Body of pancreas (tissue), 4 donors: ENCODE measurements around the gene ARHGEF7. TPM values are rescaled to one million over a fixed set of nuclear protein-coding genes. Genes with fewer than 3 reads are reported as not detected.

Source experiments
- ATAC-seq: fragments of 150-250 bp; one replicate; pipeline ENCODE4 v1.9.1; 2016
- DNase-seq, 4 donors: peaks; one replicate each; pipeline ENCODE4 v3.0.0-alpha.2; 2019
- H3K27ac ChIP-seq, 4 donors: fragments of 200-600 bp; sonication (generic); 1 replicate in 3 of 4; 2 replicates in 1 of 4; pipeline versions ENCODE4 v1.5.1 to v1.6.1; 2016 to 2019; ENCODE audit warnings: mild to moderate bottlenecking in 1 of 4, mixed read lengths in 1 of 4, moderate library complexity in 1 of 4
- H3K27me3 ChIP-seq, 2 donors: fragments of 200-600 bp; sonication (generic); one replicate each; pipeline ENCODE4 v1.6.0; 2016; ENCODE audit warnings: mild to moderate bottlenecking in 1 of 2
- H3K36me3 ChIP-seq, 2 donors: fragments of 200-600 bp; sonication (generic); replicated peaks in 1 of 2; 2 replicates each; pipeline ENCODE4 v1.5.1; 2016; ENCODE audit warnings: low read depth in 2 of 2; ENCODE audit not compliant: insufficient read depth in 1 of 2
- H3K4me1 ChIP-seq: fragments of 200-600 bp; sonication (generic); one replicate; pipeline ENCODE4 v1.6.0; 2016
- H3K4me3 ChIP-seq, 2 donors: fragments of 200-600 bp; sonication (generic); 1 replicate in 1 of 2; 2 replicates in 1 of 2; pipeline ENCODE4 v1.5.1; 2016 to 2019
- H3K9me3 ChIP-seq, 3 donors: fragments of 200-600 bp; sonication (generic); 1 replicate in 2 of 3; 2 replicates in 1 of 3; pipeline ENCODE4 v1.5.1; 2016
- POLR2A ChIP-seq, 3 donors: fragments of 450-650 bp; IDR thresholded peaks; one replicate each; pipeline ENCODE4 v1.6.1; 2016; ENCODE audit warnings: antibody characterized with exemption in 3 of 3, mild to moderate bottlenecking in 2 of 3
- WGBS, 2 donors: methylation state at CpG; one replicate each; pipeline ENCODE4 v1.1.5; 2017; 5-methylcytosine and 5-hydroxymethylcytosine counted together
- intact Hi-C: fragments of 100-400 bp; cut with DNase I; formaldehyde crosslinking; loops from one replicate; pipeline ENCODE4 v1.15.1; 2023
- total RNA-seq, 2 donors: library from RNA; depleted of rRNA; stranded (reverse); fragments of >200 nt; gene quantifications; one replicate each; pipeline ENCODE4 v1.1.0, GENCODE V29; 2016
- TF ChIP-seq, protein P1 (sequence below), 7 experiments: fragments of 450-650 bp in 4 of 7; fragments of 200-600 bp in 3 of 7; sonication (generic) in 3 of 7; IDR thresholded peaks; one replicate each; pipeline ENCODE4 v1.5.1; 2016 to 2019; ENCODE audit warnings: antibody characterized with exemption in 7 of 7

ARHGEF7 gene
- total RNA-seq, 2 donors from 2014 or later = 27.5 to 81.4 TPM

DNA sequence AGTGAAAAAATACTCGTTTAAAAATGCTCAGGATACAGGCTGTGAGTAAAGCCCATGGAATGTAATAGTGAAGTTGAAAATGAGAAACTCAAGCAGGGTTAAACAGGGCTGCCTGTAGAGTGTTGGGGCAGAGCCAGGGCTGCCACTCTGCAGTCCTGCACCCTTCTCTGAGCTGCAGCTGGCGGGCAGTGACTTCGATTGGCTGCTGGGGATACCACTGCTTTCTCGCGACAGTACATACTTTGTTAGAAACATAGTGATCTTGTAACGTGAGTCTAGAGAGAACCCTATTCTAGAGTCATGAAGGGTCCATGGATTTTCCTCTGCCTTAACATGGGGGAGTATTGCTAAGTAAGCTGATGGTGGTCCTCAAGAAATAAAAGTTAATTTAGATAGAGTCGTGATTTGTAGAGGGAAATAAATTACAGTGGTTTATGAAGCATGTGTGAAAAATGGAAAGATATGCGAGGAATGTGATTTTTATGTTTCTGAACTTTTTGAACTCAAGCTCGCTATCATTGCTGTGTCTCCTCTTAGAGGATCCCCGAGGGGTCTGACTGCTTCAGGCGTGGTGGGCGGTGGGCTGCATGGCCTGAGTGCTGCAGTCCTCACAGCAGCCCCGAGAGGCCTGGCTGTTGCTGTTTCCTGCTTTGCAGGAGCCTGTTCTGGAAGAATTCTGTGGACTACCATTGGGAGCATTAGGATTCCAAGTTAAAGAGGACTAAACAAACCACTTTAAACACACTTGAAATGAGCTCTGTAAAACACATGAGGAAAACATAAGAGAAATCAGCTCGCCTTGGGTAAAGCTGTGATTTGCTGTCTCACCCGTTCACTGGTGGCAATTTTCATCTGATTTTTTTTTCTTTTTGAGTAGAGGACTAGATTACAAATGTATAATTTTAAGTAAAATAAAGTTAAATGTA, 95.7 kb downstream of the ARHGEF7 start:
- Histone ChIP-seq H3K27me3 (no peaks in the 10 kb centered on the region), H3K4me3 (no peak overlapping the region), H3K4me1 (peaks cover 8% of the 10 kb centered on the region), H3K27ac (peak overlapping the region in 2 of 4 donors; percentile 1 to 23), H3K9me3 (no peaks in the 10 kb centered on the region), H3K36me3 (no peaks in the 10 kb centered on the region)
- DNase-seq (peak in 3 of 4 donors; percentile 17 to 42 (median 26)), ATAC-seq (peak; percentile 71)
- WGBS, 2 donors = 58 to 68% methylated on average over 15 of the region's 15 CpGs
- TF ChIP-seq, protein P1, sequence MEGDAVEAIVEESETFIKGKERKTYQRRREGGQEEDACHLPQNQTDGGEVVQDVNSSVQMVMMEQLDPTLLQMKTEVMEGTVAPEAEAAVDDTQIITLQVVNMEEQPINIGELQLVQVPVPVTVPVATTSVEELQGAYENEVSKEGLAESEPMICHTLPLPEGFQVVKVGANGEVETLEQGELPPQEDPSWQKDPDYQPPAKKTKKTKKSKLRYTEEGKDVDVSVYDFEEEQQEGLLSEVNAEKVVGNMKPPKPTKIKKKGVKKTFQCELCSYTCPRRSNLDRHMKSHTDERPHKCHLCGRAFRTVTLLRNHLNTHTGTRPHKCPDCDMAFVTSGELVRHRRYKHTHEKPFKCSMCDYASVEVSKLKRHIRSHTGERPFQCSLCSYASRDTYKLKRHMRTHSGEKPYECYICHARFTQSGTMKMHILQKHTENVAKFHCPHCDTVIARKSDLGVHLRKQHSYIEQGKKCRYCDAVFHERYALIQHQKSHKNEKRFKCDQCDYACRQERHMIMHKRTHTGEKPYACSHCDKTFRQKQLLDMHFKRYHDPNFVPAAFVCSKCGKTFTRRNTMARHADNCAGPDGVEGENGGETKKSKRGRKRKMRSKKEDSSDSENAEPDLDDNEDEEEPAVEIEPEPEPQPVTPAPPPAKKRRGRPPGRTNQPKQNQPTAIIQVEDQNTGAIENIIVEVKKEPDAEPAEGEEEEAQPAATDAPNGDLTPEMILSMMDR (IDR thresholded peaks at IDR 0.05) = no peak
- TF ChIP-seq POLR2A (IDR thresholded peaks at IDR 0.05) = no peak
- intact Hi-C loops = loop anchor here (10.0 kb wide), 1 partner anchor 146 kb away; no protein-coding TSS in a partner anchor

DNA sequence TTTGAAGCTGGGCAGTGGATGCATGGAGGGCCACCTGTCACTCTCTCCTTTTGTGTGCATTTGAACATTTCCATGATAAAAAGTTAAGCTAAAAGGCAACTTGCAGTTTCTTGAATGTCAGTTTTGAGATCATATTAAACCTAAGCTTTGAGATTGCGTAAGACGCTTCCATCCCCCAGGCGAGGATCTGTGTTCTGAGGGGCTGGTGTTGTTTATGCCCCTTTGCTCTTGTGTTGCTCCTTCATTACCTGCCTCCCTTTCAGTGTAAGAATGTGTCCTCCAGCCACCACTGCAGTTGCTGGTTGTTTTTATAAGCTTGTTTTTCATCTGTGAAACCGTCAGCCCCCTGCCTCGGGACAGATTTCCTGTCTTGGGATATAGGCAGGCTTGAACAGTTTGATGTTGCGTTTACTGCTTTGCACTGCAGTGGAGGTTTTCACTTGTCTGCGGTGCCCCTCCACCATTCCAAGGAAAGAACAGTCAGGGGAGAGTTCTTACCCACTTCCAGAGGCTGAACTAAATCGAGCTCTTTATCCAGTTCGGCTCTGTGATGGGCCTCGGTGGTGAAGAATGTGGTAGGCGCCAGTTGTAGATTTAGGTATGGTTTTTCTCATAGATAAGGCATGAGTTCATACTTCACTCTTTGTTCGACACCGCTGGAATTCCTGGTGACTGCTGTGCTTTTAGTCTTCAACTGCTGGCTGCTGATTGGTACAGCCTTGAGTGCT, 96.8 kb downstream of the ARHGEF7 start:
- Histone ChIP-seq H3K27ac (no peak overlapping the region), H3K36me3 (no peaks in the 10 kb centered on the region), H3K27me3 (no peaks in the 10 kb centered on the region), H3K9me3 (no peaks in the 10 kb centered on the region), H3K4me3 (no peak overlapping the region), H3K4me1 (peaks cover 12% of the 10 kb centered on the region)
- ATAC-seq (no peak), DNase-seq (no peak)
- intact Hi-C loops = loop anchor here (10.0 kb wide), 1 partner anchor 147 kb away; no protein-coding TSS in a partner anchor
- 82 to 85% methylated on average over 13 of the region's 13 CpGs for WGBS, 2 donors
- no peak for TF ChIP-seq POLR2A (IDR thresholded peaks at IDR 0.05)
- TF ChIP-seq, protein P1 (IDR thresholded peaks at IDR 0.05) = no peak

DNA sequence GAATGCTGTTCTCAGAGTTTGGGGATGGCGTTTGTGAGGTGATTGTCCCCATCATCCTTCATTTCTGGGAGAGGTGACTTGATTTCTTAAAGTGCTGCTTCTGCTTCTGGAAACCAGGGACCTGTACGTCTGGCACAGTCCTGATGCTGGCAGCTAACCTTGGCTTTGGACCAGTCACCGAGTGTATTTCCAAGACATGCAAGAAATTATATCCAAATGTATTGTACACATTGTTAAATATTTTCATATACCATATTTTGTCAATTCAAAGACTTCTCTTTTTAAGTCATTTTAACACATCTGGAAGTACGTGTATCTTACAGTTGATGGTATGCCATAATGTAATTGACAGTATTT, 97.4 kb downstream of the ARHGEF7 start:
- Histone ChIP-seq H3K27ac (no peak overlapping the region), H3K27me3 (no peaks in the 10 kb centered on the region), H3K4me3 (no peak overlapping the region), H3K9me3 (no peaks in the 10 kb centered on the region), H3K4me1 (peaks cover 12% of the 10 kb centered on the region), H3K36me3 (no peaks in the 10 kb centered on the region)
- DNase-seq = no peak
- intact Hi-C loops = loop anchor here (10.0 kb wide), 1 partner anchor 148 kb away; no protein-coding TSS in a partner anchor
- ATAC-seq = no peak
- WGBS, 2 donors = 52 to 53% methylated on average over 4 of the region's 4 CpGs
- TF ChIP-seq, protein P1 (IDR thresholded peaks at IDR 0.05) = no peak
- TF ChIP-seq POLR2A (IDR thresholded peaks at IDR 0.05) = no peak

DNA sequence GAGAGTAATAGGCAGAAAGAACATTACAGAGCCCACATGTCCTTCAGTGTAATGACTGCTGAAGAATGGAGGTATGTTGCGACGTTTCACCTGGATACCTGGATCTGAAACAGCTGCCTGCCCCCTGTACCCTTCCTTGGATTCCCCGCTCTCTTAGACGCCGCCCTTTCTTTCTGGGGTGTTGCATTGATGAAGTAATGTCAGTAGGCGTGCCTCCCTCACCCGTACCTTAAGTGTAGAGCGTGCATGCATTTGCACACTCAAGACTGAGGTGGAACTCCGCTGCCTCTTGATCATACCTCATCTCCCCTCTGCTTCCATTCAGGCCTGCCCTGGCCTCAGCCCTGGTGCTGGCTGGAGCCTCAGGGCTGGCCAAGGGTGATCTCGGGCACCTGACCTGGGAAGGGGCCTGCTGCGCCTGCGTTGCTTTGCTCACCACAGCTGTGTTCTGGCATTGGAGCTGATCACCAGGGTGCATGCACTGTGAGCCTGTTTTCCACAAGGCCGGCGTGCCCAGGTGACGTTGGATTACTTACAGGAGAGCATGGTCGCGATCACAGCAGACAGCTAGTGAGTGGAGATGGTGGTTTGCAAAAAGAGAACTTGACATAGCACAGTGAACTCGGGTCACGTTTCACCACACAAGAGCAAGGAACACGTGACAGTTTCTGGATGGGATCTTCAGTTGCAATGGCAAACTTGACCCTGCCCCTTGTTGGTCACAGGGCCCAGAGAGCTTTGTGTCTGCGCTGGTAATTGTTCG, 99.0 kb downstream of the ARHGEF7 start:
- Histone ChIP-seq H3K27ac (no peak overlapping the region), H3K4me1 (peaks cover 12% of the 10 kb centered on the region), H3K36me3 (no peaks in the 10 kb centered on the region), H3K9me3 (no peaks in the 10 kb centered on the region), H3K4me3 (no peak overlapping the region), H3K27me3 (no peaks in the 10 kb centered on the region)
- DNase-seq (peak in 1 of 4 donors; percentile 27), ATAC-seq (no peak)
- TF ChIP-seq, protein P1 (IDR thresholded peaks at IDR 0.05) = no peak
- no peak for TF ChIP-seq POLR2A (IDR thresholded peaks at IDR 0.05)
- WGBS, 2 donors = 80 to 89% methylated on average over 21 to 22 of the region's 22 CpGs
- intact Hi-C loops = loop anchor here (10.0 kb wide), 1 partner anchor 149 kb away; no protein-coding TSS in a partner anchor
